HCT116 (cell line): ENCODE data around the gene JAK1.

Source experiments
- ELF1 ChIP-seq: IDR thresholded peaks from 2 replicates; pipeline ENCODE4 v1.6.1; 2012; ENCODE audit warnings: low read depth, borderline replicate concordance
- EZH2 ChIP-seq: fragments of 200-600 bp; sonication (generic); IDR thresholded peaks from 2 replicates; pipeline ENCODE4 v1.6.1; 2017; ENCODE audit warnings: antibody characterized with exemption, mixed run types
- POLR2A ChIP-seq: IDR thresholded peaks from 2 replicates; pipeline ENCODE4 v1.7.0; 2011; ENCODE audit warnings: borderline replicate concordance; ENCODE audit not compliant: insufficient read depth, insufficient read length; ENCODE audit errors: extremely low read depth
- YY1 ChIP-seq: IDR thresholded peaks from 2 replicates; pipeline ENCODE4 v1.6.1; 2011; ENCODE audit warnings: low read length, low read depth, moderate library complexity, mild to moderate bottlenecking; ENCODE audit not compliant: insufficient replicate concordance; ENCODE audit errors: extremely low read depth
- ZFX ChIP-seq: fragments of 450-650 bp; IDR thresholded peaks from 2 replicates; pipeline ENCODE4 v1.6.1; 2017
- TF ChIP-seq, protein P1 (sequence below), 3 experiments: fragments of 200-600 bp in 1 of 3; sonication (generic) in 1 of 3; IDR thresholded peaks in 2 of 3; conservative IDR thresholded peaks in 1 of 3; 2 replicates each; pipeline ENCODE4 v1.5.1; 2012 to 2017; ENCODE audit warnings: low read depth in 2 of 3, low read length in 2 of 3, antibody characterized with exemption in 1 of 3, borderline replicate concordance in 1 of 3, control low read depth in 1 of 3, mild to moderate bottlenecking in 1 of 3, mixed read lengths in 1 of 3, mixed run types in 1 of 3, moderate library complexity in 1 of 3; ENCODE audit not compliant: insufficient read depth in 1 of 3
- TF ChIP-seq, protein P2 (sequence below): IDR thresholded peaks from 2 replicates; pipeline ENCODE4 v1.6.1; 2012; ENCODE audit warnings: low read depth

GRCh38 chr1:64908575-64908974 lies 57.8 kb downstream of the JAK1 start:
- TF ChIP-seq POLR2A (no peak), EZH2 (no peak), YY1 (no peak), ZFX (no peak), ELF1 (no peak)
- TF ChIP-seq, protein P1, sequence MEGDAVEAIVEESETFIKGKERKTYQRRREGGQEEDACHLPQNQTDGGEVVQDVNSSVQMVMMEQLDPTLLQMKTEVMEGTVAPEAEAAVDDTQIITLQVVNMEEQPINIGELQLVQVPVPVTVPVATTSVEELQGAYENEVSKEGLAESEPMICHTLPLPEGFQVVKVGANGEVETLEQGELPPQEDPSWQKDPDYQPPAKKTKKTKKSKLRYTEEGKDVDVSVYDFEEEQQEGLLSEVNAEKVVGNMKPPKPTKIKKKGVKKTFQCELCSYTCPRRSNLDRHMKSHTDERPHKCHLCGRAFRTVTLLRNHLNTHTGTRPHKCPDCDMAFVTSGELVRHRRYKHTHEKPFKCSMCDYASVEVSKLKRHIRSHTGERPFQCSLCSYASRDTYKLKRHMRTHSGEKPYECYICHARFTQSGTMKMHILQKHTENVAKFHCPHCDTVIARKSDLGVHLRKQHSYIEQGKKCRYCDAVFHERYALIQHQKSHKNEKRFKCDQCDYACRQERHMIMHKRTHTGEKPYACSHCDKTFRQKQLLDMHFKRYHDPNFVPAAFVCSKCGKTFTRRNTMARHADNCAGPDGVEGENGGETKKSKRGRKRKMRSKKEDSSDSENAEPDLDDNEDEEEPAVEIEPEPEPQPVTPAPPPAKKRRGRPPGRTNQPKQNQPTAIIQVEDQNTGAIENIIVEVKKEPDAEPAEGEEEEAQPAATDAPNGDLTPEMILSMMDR (IDR thresholded peaks at IDR 0.05 in 2 of 3, conservative IDR thresholded peaks at IDR 0.05 in 1 of 3; ENCODE audit: borderline replicate concordance in 1 of 3, insufficient read depth in 1 of 3, low read depth in 2 of 3, low read length in 2 of 3) = no peak
- TF ChIP-seq, protein P2, sequence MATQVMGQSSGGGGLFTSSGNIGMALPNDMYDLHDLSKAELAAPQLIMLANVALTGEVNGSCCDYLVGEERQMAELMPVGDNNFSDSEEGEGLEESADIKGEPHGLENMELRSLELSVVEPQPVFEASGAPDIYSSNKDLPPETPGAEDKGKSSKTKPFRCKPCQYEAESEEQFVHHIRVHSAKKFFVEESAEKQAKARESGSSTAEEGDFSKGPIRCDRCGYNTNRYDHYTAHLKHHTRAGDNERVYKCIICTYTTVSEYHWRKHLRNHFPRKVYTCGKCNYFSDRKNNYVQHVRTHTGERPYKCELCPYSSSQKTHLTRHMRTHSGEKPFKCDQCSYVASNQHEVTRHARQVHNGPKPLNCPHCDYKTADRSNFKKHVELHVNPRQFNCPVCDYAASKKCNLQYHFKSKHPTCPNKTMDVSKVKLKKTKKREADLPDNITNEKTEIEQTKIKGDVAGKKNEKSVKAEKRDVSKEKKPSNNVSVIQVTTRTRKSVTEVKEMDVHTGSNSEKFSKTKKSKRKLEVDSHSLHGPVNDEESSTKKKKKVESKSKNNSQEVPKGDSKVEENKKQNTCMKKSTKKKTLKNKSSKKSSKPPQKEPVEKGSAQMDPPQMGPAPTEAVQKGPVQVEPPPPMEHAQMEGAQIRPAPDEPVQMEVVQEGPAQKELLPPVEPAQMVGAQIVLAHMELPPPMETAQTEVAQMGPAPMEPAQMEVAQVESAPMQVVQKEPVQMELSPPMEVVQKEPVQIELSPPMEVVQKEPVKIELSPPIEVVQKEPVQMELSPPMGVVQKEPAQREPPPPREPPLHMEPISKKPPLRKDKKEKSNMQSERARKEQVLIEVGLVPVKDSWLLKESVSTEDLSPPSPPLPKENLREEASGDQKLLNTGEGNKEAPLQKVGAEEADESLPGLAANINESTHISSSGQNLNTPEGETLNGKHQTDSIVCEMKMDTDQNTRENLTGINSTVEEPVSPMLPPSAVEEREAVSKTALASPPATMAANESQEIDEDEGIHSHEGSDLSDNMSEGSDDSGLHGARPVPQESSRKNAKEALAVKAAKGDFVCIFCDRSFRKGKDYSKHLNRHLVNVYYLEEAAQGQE = no peak
